ENCODE data around the gene KRT82. TPM values are rescaled to one million over a fixed set of nuclear protein-coding genes. Genes with fewer than 3 reads are reported as not detected.

KRT82 gene
- total RNA-seq, 1 experiment from 2014 or later, result not detected

- no peaks in the 10 kb centered on the region for H3K9me3 Mint-ChIP-seq (ENCODE audit: unreplicated experiment)
- DNase-seq, result peak in 1 of 2 experiments; percentile 3
- POLR2A ChIA-PET, result interaction anchor here (0.6 kb wide), 1 partner anchor 1276 kb away, joined by 4 read pairs; no protein-coding TSS in a partner anchor
Observed at GRCh38 chr12:52358575-52359350, 47.4 kb downstream of the KRT82 start.

DNA sequence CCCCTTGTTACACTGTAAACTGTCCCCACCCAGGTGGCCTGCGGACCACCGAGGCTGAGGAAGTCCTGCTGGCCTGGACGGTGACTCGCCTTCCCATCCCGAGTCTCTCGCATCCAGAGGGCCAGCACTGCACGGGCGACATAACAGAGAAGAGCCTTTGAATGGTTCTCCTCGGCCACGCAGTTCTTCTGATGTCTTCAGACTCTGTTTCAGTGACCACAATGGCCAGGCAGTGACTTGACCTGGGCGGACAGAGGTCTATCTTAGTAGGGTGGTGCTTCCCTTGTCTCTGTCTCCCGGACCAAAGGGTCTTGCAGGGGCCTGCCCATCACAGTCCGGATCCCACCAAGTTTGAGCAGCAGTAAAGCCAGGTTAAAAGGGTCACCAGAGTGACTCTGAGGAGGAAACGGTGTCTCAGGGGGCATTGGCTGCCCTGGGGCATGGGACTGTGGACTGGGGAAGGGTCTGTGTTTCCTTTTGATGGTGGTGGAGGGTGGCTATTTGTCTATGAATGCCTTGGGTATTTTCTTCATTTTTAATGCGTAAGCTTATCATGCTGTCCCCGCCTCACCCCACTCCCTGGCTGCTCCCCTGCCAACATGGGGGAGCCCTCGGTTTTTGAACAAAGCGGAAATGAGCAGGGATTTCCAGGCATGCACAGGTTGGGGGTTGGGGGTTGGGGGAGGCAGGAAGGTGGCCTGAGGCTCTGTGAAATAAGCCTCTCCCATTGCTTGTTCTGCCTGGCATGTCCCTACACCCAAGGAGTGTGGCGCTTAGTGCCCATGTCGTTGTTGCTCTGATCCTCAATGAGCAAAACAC is 49.2 kb downstream of the KRT82 start:
- Mint-ChIP-seq H3K4me3 (ENCODE audit: unreplicated experiment) (no peak overlapping the region), H3K36me3 (ENCODE audit: insufficient read depth, unreplicated experiment) (no peaks in the 10 kb centered on the region), H3K4me1 (ENCODE audit: low read depth, unreplicated experiment) (no peaks in the 10 kb centered on the region), H3K9me3 (ENCODE audit: unreplicated experiment) (no peaks in the 10 kb centered on the region), H3K27me3 (ENCODE audit: insufficient read depth, unreplicated experiment) (peaks cover 4% of the 10 kb centered on the region), H3K27ac (ENCODE audit: unreplicated experiment) (no peak overlapping the region)
- no TSS peak for BruUV-seq (replicated peaks)
- Histone ChIP-seq H3K27me3 (replicated peaks; ENCODE audit: control insufficient read depth, insufficient read depth, low read length) (no peaks in the 10 kb centered on the region), H3K9me3 (no peaks in the 10 kb centered on the region), H3K36me3 (ENCODE audit: control insufficient read depth, insufficient read depth, low read length) (no peaks in the 10 kb centered on the region), H3K4me3 (ENCODE audit: low read depth, low read length) (no peak overlapping the region), H3K4me1 (no peaks in the 10 kb centered on the region)
- TF ChIP-seq, protein P1, sequence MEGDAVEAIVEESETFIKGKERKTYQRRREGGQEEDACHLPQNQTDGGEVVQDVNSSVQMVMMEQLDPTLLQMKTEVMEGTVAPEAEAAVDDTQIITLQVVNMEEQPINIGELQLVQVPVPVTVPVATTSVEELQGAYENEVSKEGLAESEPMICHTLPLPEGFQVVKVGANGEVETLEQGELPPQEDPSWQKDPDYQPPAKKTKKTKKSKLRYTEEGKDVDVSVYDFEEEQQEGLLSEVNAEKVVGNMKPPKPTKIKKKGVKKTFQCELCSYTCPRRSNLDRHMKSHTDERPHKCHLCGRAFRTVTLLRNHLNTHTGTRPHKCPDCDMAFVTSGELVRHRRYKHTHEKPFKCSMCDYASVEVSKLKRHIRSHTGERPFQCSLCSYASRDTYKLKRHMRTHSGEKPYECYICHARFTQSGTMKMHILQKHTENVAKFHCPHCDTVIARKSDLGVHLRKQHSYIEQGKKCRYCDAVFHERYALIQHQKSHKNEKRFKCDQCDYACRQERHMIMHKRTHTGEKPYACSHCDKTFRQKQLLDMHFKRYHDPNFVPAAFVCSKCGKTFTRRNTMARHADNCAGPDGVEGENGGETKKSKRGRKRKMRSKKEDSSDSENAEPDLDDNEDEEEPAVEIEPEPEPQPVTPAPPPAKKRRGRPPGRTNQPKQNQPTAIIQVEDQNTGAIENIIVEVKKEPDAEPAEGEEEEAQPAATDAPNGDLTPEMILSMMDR (IDR thresholded peaks at IDR 0.05; ENCODE audit: insufficient read depth in 1 of 2, low read depth in 1 of 2, low read length in 1 of 2, severe bottlenecking in 1 of 2, unreplicated experiment in 1 of 2), result no peak
- DNase-seq, result peak in 1 of 2 experiments; percentile 7
- intact Hi-C loops (cut with micrococcal nuclease; ENCODE audit: unreplicated experiment), result no loop called here
- ChIA-PET POLR2A (no interaction called here), CTCF (no interaction called here)

More at GRCh38 chr12:52358575-52359350, 47.4 kb downstream of the KRT82 start:
- TF ChIP-seq, protein P1 (IDR thresholded peaks at IDR 0.05; ENCODE audit: insufficient read depth in 1 of 2, low read depth in 1 of 2, low read length in 1 of 2, severe bottlenecking in 1 of 2, unreplicated experiment in 1 of 2), result no peak
- Mint-ChIP-seq H3K36me3 (ENCODE audit: insufficient read depth, unreplicated experiment) (no peaks in the 10 kb centered on the region), H3K4me1 (ENCODE audit: low read depth, unreplicated experiment) (no peaks in the 10 kb centered on the region), H3K4me3 (ENCODE audit: unreplicated experiment) (no peak overlapping the region), H3K27me3 (ENCODE audit: insufficient read depth, unreplicated experiment) (peaks cover 4% of the 10 kb centered on the region), H3K27ac (ENCODE audit: unreplicated experiment) (no peak overlapping the region)
- H3K4me3 ChIP-seq (ENCODE audit: low read depth, low read length), result no peak overlapping the region
- no peaks in the 10 kb centered on the region for H3K27me3 ChIP-seq (replicated peaks; ENCODE audit: control insufficient read depth, insufficient read depth, low read length)
- intact Hi-C loops (cut with micrococcal nuclease; ENCODE audit: unreplicated experiment), result no loop called here
- no peaks in the 10 kb centered on the region for H3K36me3 ChIP-seq (ENCODE audit: control insufficient read depth, insufficient read depth, low read length)
- no peaks in the 10 kb centered on the region for H3K9me3 ChIP-seq
- H3K4me1 ChIP-seq, result no peaks in the 10 kb centered on the region
- CTCF ChIA-PET, result interaction anchor here (0.5 to 1.0 kb wide), 4 partner anchors 10 to 46 kb away, joined by 3 to 4 read pairs (median 3); no protein-coding TSS in a partner anchor
- BruUV-seq (replicated peaks), result no TSS peak

GRCh38 chr12:52356031-52356761 is 49.9 kb downstream of the KRT82 start:
- Histone ChIP-seq H3K4me1 (no peaks in the 10 kb centered on the region), H3K4me3 (ENCODE audit: low read depth, low read length) (no peak overlapping the region), H3K36me3 (ENCODE audit: control insufficient read depth, insufficient read depth, low read length) (no peaks in the 10 kb centered on the region), H3K9me3 (no peaks in the 10 kb centered on the region), H3K27me3 (replicated peaks; ENCODE audit: control insufficient read depth, insufficient read depth, low read length) (no peaks in the 10 kb centered on the region)
- ChIA-PET CTCF (no interaction called here), POLR2A (no interaction called here)
- Mint-ChIP-seq H3K36me3 (ENCODE audit: insufficient read depth, unreplicated experiment) (no peaks in the 10 kb centered on the region), H3K9me3 (ENCODE audit: unreplicated experiment) (no peaks in the 10 kb centered on the region), H3K4me3 (ENCODE audit: unreplicated experiment) (no peak overlapping the region), H3K27me3 (ENCODE audit: insufficient read depth, unreplicated experiment) (peaks cover 4% of the 10 kb centered on the region), H3K27ac (ENCODE audit: unreplicated experiment) (no peak overlapping the region), H3K4me1 (ENCODE audit: low read depth, unreplicated experiment) (no peaks in the 10 kb centered on the region)
- intact Hi-C loops (cut with micrococcal nuclease; ENCODE audit: unreplicated experiment), result no loop called here
- peak in 1 of 2 experiments; percentile 17 for DNase-seq
- TF ChIP-seq, protein P1 (IDR thresholded peaks at IDR 0.05; ENCODE audit: insufficient read depth in 1 of 2, low read depth in 1 of 2, low read length in 1 of 2, severe bottlenecking in 1 of 2, unreplicated experiment in 1 of 2), result no peak
- no TSS peak for BruUV-seq (replicated peaks)
